HCT116 (cell line): Measurements from ENCODE around the gene TGFBI.

Experiments used
- CEBPB ChIP-seq: IDR thresholded peaks from 2 replicates; pipeline ENCODE4 v1.6.1; 2012; ENCODE audit warnings: low read depth
- EZH2phosphoT487 ChIP-seq: fragments of 200-600 bp; IDR thresholded peaks from 2 replicates; pipeline ENCODE4 v1.6.1; 2018; ENCODE audit warnings: antibody characterized with exemption, borderline replicate concordance
- FOSL1 ChIP-seq: IDR thresholded peaks from 2 replicates; pipeline ENCODE4 v1.6.1; 2012; ENCODE audit warnings: low read depth
- POLR2A ChIP-seq: IDR thresholded peaks from 2 replicates; pipeline ENCODE4 v1.7.0; 2011; ENCODE audit warnings: borderline replicate concordance; ENCODE audit not compliant: insufficient read depth, insufficient read length; ENCODE audit errors: extremely low read depth
- POLR2AphosphoS5 ChIP-seq: IDR thresholded peaks from 2 replicates; pipeline ENCODE4 v1.6.1; 2011; ENCODE audit warnings: mild to moderate bottlenecking, low read depth, low read length, moderate library complexity
- TCF7L2 ChIP-seq: IDR thresholded peaks from 2 replicates; pipeline ENCODE4 v1.7.0; 2011; ENCODE audit warnings: borderline replicate concordance, inconsistent platforms; ENCODE audit not compliant: insufficient read depth, insufficient read length; ENCODE audit errors: extremely low read depth
- YY1 ChIP-seq: IDR thresholded peaks from 2 replicates; pipeline ENCODE4 v1.6.1; 2011; ENCODE audit warnings: low read length, low read depth, moderate library complexity, mild to moderate bottlenecking; ENCODE audit not compliant: insufficient replicate concordance; ENCODE audit errors: extremely low read depth
- ZNF274 ChIP-seq: fragments of 200-500 bp; sonication (Bioruptor generic); IDR thresholded peaks from 2 replicates; pipeline ENCODE4 v1.6.1; 2014; ENCODE audit warnings: mild to moderate bottlenecking, low read depth, low read length, inconsistent platforms
- TF ChIP-seq, protein P1 (sequence below), 3 experiments: fragments of 200-600 bp in 1 of 3; sonication (generic) in 1 of 3; IDR thresholded peaks in 2 of 3; conservative IDR thresholded peaks in 1 of 3; 2 replicates each; pipeline ENCODE4 v1.5.1; 2012 to 2017; ENCODE audit warnings: low read depth in 2 of 3, low read length in 2 of 3, antibody characterized with exemption in 1 of 3, borderline replicate concordance in 1 of 3, control low read depth in 1 of 3, mild to moderate bottlenecking in 1 of 3, mixed read lengths in 1 of 3, mixed run types in 1 of 3, moderate library complexity in 1 of 3; ENCODE audit not compliant: insufficient read depth in 1 of 3

- TF ChIP-seq, protein P1, sequence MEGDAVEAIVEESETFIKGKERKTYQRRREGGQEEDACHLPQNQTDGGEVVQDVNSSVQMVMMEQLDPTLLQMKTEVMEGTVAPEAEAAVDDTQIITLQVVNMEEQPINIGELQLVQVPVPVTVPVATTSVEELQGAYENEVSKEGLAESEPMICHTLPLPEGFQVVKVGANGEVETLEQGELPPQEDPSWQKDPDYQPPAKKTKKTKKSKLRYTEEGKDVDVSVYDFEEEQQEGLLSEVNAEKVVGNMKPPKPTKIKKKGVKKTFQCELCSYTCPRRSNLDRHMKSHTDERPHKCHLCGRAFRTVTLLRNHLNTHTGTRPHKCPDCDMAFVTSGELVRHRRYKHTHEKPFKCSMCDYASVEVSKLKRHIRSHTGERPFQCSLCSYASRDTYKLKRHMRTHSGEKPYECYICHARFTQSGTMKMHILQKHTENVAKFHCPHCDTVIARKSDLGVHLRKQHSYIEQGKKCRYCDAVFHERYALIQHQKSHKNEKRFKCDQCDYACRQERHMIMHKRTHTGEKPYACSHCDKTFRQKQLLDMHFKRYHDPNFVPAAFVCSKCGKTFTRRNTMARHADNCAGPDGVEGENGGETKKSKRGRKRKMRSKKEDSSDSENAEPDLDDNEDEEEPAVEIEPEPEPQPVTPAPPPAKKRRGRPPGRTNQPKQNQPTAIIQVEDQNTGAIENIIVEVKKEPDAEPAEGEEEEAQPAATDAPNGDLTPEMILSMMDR (IDR thresholded peaks at IDR 0.05 in 2 of 3, conservative IDR thresholded peaks at IDR 0.05 in 1 of 3; ENCODE audit: borderline replicate concordance in 1 of 3, insufficient read depth in 1 of 3, low read depth in 2 of 3, low read length in 2 of 3), result no peak
- TF ChIP-seq POLR2A (no peak), EZH2phosphoT487 (no peak), POLR2AphosphoS5 (no peak), FOSL1 (no peak), ZNF274 (no peak), TCF7L2 (no peak), CEBPB (no peak), YY1 (no peak)
Measured at GRCh38 chr5:136051486-136052220, 22.9 kb downstream of the TGFBI start.
